Measurements from ENCODE around the gene DNAJC5G.

- TF ChIP-seq CTCF (IDR thresholded peaks at IDR 0.05; ENCODE audit: borderline replicate concordance, extremely low read depth, low read length, poor library complexity, severe bottlenecking) (no peak), EZH2 (IDR thresholded peaks at IDR 0.05; ENCODE audit: borderline replicate concordance, low read depth, low read length, severe bottlenecking) (no peak)
Observed at GRCh38 chr2:27245626-27246025, 29.6 kb upstream of the DNAJC5G start.
